WTC11 (cell line): ENCODE results near the gene GNAS-AS1. TPM values are rescaled to one million over a fixed set of nuclear protein-coding genes. Genes with fewer than 3 reads are reported as not detected.

Experiments used
- ATAC-seq: fragments of 200-7000 bp; cut with Tn5 transposase; 2 replicates; pipeline ENCODE4 v1.10.0; 2021; ENCODE audit warnings: mild to moderate bottlenecking, moderate library complexity
- CTCF ChIA-PET: fragments of 300-600 bp; sonication (Branson Sonifier 250); formaldehyde crosslinking; loops from one replicate; lab custom pipeline; 2021; ENCODE audit warnings: antibody characterized with exemption; lab: Charles Lee
- POLR2A ChIA-PET: fragments of 350-600 bp; sonication (Branson Sonifier 250); formaldehyde crosslinking; loops from one replicate; lab custom pipeline; 2021; ENCODE audit warnings: antibody characterized with exemption; lab: Charles Lee
- DNase-seq: peaks from one replicate; pipeline ENCODE4 v3.0.0; 2021; ENCODE audit warnings: low spot score
- H3K27ac Mint-ChIP-seq: 2 replicates; pipeline ENCODE4 v1.8.0; 2021; ENCODE audit warnings: mixed read lengths
- H3K27me3 Mint-ChIP-seq: 2 replicates; pipeline ENCODE4 v1.8.0; 2021; ENCODE audit warnings: low read depth, mild to moderate bottlenecking, moderate library complexity, mixed read lengths
- H3K36me3 Mint-ChIP-seq: 2 replicates; pipeline ENCODE4 v1.8.0; 2021; ENCODE audit warnings: mixed read lengths
- H3K4me1 Mint-ChIP-seq: 2 replicates; pipeline ENCODE4 v1.8.0; 2022; ENCODE audit warnings: mixed read lengths
- H3K4me3 Mint-ChIP-seq: 2 replicates; pipeline ENCODE4 v1.8.0; 2021; ENCODE audit warnings: mild to moderate bottlenecking, moderate library complexity, mixed read lengths
- H3K9me3 Mint-ChIP-seq: 2 replicates; pipeline ENCODE4 v1.8.0; 2021; ENCODE audit warnings: mixed read lengths
- AFF4 ChIP-seq: sonication (generic); formaldehyde crosslinking; IDR thresholded peaks from 2 replicates; pipeline ENCODE4 v1.8.1; 2023; ENCODE audit warnings: mild to moderate bottlenecking, missing genetic modification reagents, borderline replicate concordance
- AR ChIP-seq: fragments of 250-450 bp; sonication (Bioruptor Pico); IDR thresholded peaks from 2 replicates; pipeline ENCODE4 v1.9.0; 2021; ENCODE audit warnings: mild to moderate bottlenecking
- ATF1 ChIP-seq: sonication (generic); formaldehyde crosslinking; IDR thresholded peaks from 2 replicates; pipeline ENCODE4 v1.8.1; 2023; ENCODE audit warnings: mild to moderate bottlenecking, moderate library complexity, missing genetic modification reagents
- ATF6 ChIP-seq: sonication (generic); formaldehyde crosslinking; IDR thresholded peaks from 2 replicates; pipeline ENCODE4 v1.8.1; 2023; ENCODE audit warnings: mild to moderate bottlenecking, missing genetic modification reagents
- CDX4 ChIP-seq: fragments of 250-450 bp; sonication (Bioruptor Pico); IDR thresholded peaks from 2 replicates; pipeline ENCODE4 v1.9.0; 2021; ENCODE audit warnings: moderate library complexity, mild to moderate bottlenecking, inconsistent platforms, borderline replicate concordance
- IRF1 ChIP-seq: sonication (generic); formaldehyde crosslinking; IDR thresholded peaks from 2 replicates; pipeline ENCODE4 v1.8.0; 2023; ENCODE audit warnings: missing genetic modification reagents
- JAZF1 ChIP-seq: fragments of 250-450 bp; sonication (Bioruptor Pico); IDR thresholded peaks from 2 replicates; pipeline ENCODE4 v1.9.0; 2021; ENCODE audit warnings: moderate library complexity, mild to moderate bottlenecking, inconsistent platforms
- MAX ChIP-seq: sonication (generic); formaldehyde crosslinking; IDR thresholded peaks from 2 replicates; pipeline ENCODE4 v1.8.0; 2022; ENCODE audit warnings: mild to moderate bottlenecking, missing genetic modification reagents
- MXD4 ChIP-seq: fragments of 250-450 bp; sonication (Bioruptor Pico); IDR thresholded peaks from 2 replicates; pipeline ENCODE4 v1.8.0; 2021; ENCODE audit warnings: mild to moderate bottlenecking, moderate library complexity, borderline replicate concordance
- NR1H2 ChIP-seq: sonication (generic); formaldehyde crosslinking; IDR thresholded peaks from 2 replicates; pipeline ENCODE4 v1.9.0; 2021; ENCODE audit warnings: mild to moderate bottlenecking, moderate library complexity, missing genetic modification reagents
- OVOL2 ChIP-seq: fragments of 250-450 bp; sonication (Bioruptor Pico); IDR thresholded peaks from 2 replicates; pipeline ENCODE4 v1.9.0; 2021; ENCODE audit warnings: mild to moderate bottlenecking, borderline replicate concordance
- RELA ChIP-seq: sonication (generic); formaldehyde crosslinking; IDR thresholded peaks from 2 replicates; pipeline ENCODE4 v1.8.1; 2022; ENCODE audit warnings: missing genetic modification reagents, mild to moderate bottlenecking, borderline replicate concordance
- SP1 ChIP-seq: sonication (generic); formaldehyde crosslinking; conservative IDR thresholded peaks from 2 replicates; pipeline ENCODE4 v1.8.1; 2022; ENCODE audit warnings: missing genetic modification reagents
- USF1 ChIP-seq: sonication (generic); formaldehyde crosslinking; IDR thresholded peaks from 2 replicates; pipeline ENCODE4 v1.8.0; 2022; ENCODE audit warnings: mild to moderate bottlenecking, missing genetic modification reagents
- ZNF138 ChIP-seq: sonication (generic); formaldehyde crosslinking; conservative IDR thresholded peaks from 2 replicates; pipeline ENCODE4 v1.8.1; 2022; ENCODE audit warnings: mild to moderate bottlenecking, moderate library complexity, missing genetic modification reagents
- ZNF232 ChIP-seq: sonication (generic); formaldehyde crosslinking; IDR thresholded peaks from 2 replicates; pipeline ENCODE4 v1.8.0; 2022; ENCODE audit warnings: mild to moderate bottlenecking, missing genetic modification reagents
- ZNF396 ChIP-seq: fragments of 250-450 bp; sonication (Bioruptor Pico); IDR thresholded peaks from 2 replicates; pipeline ENCODE4 v1.8.0; 2021; ENCODE audit warnings: mild to moderate bottlenecking, moderate library complexity, borderline replicate concordance
- ZNF512 ChIP-seq: sonication (generic); formaldehyde crosslinking; IDR thresholded peaks from 2 replicates; pipeline ENCODE4 v1.8.1; 2022; ENCODE audit warnings: missing genetic modification reagents, borderline replicate concordance
- total RNA-seq: library from RNA; stranded (reverse); gene quantifications from 3 replicates; pipeline ENCODE4 v1.2.3, GENCODE V29; 2021

GNAS-AS1 gene
- total RNA-seq, 1 experiment from 2014 or later, result 12.2 TPM

- no peak for TF ChIP-seq ZNF512 (CRISPR knock-in tag)
- no peak for TF ChIP-seq AR (CRISPR knock-in tag)
- TF ChIP-seq JAZF1 (CRISPR knock-in tag), result no peak
- TF ChIP-seq OVOL2, result no peak
- TF ChIP-seq SP1, result no peak
- TF ChIP-seq ZNF396 (CRISPR knock-in tag), result no peak
- no peak for TF ChIP-seq IRF1 (CRISPR knock-in tag)
Observed at GRCh38 chr20:58891718-58892140, 41.0 kb upstream of the GNAS-AS1 start (continued).

- ATAC-seq, result peak; percentile 24
- TF ChIP-seq ZNF138 (CRISPR knock-in tag) (no peak), JAZF1 (CRISPR knock-in tag) (no peak), MXD4 (no peak), OVOL2 (no peak), USF1 (no peak)
- ChIA-PET POLR2A (no interaction called here), CTCF (interaction anchor here (0.6 to 1.1 kb wide), 2 partner anchors 21 to 47 kb away, joined by 3 to 4 read pairs; no protein-coding TSS in a partner anchor)
- Mint-ChIP-seq H3K4me1 (peaks cover 52% of the 10 kb centered on the region), H3K4me3 (peak overlapping the region; percentile 56), H3K27me3 (no peaks in the 10 kb centered on the region), H3K27ac (no peak overlapping the region), H3K36me3 (peaks cover 16% of the 10 kb centered on the region), H3K9me3 (0 out of 2 replicates have a peak, but pooled peaks cover under 1% of the 10 kb centered on the region)
- DNase-seq, result peak; percentile 63
Observed at GRCh38 chr20:58891086-58891717, 40.5 kb upstream of the GNAS-AS1 start.

GRCh38 chr20:58890518-58891085 is 39.9 kb upstream of the GNAS-AS1 start:
- Mint-ChIP-seq H3K36me3 (peaks cover 16% of the 10 kb centered on the region), H3K9me3 (peaks cover 5% of the 10 kb centered on the region; the same call in 1 of the 2 replicates), H3K27ac (peak overlapping the region; percentile 89), H3K27me3 (no peaks in the 10 kb centered on the region), H3K4me1 (peaks cover 50% of the 10 kb centered on the region), H3K4me3 (peak overlapping the region; percentile 78)
- peak; percentile 65 for DNase-seq
- ATAC-seq, result peak; percentile 21
- CTCF ChIA-PET, result interaction anchor here (0.6 to 1.5 kb wide), 2 partner anchors 46 to 94 kb away, joined by 3 to 4 read pairs; no protein-coding TSS in a partner anchor
- POLR2A ChIA-PET, result no interaction called here
- TF ChIP-seq ZNF232 (CRISPR knock-in tag) (0 out of 2 replicates have a peak, but pooled peaks have one; percentile 44), SP1 (no peak; the same call in none of the 2 replicates), RELA (CRISPR knock-in tag) (no peak), JAZF1 (CRISPR knock-in tag) (no peak), AFF4 (CRISPR knock-in tag) (no peak), ATF1 (0 out of 2 replicates have a peak, but pooled peaks have one; percentile 22), CDX4 (CRISPR knock-in tag) (no peak), MAX (CRISPR knock-in tag) (peak; percentile 23; the same call in 1 of the 2 replicates), NR1H2 (no peak), ATF6 (CRISPR knock-in tag) (no peak)
